Esophagus squamous epithelium (tissue), 4 donors: ENCODE results near the gene MS4A10.

Source experiments
- CTCF ChIP-seq, 6 experiments: fragments of 450-650 bp in 4 of 6; fragments of 200-600 bp in 2 of 6; sonication (generic) in 2 of 6; IDR thresholded peaks; one replicate each; pipeline ENCODE4 v1.5.1; 2016 to 2019; ENCODE audit warnings: antibody characterized with exemption in 6 of 6, mild to moderate bottlenecking in 4 of 6, moderate library complexity in 4 of 6
- POLR2A ChIP-seq, 4 donors: fragments of 450-650 bp; IDR thresholded peaks; one replicate each; pipeline ENCODE4 v1.6.1; 2017; ENCODE audit warnings: antibody characterized with exemption in 4 of 4, mild to moderate bottlenecking in 4 of 4, moderate library complexity in 3 of 4

GRCh38 chr11:60821827-60822599 lies 36.9 kb downstream of the MS4A10 start:
- TF ChIP-seq CTCF (IDR thresholded peaks at IDR 0.05): no peak
- TF ChIP-seq POLR2A (IDR thresholded peaks at IDR 0.05): no peak
